HCT116 (cell line): ENCODE measurements around the gene RPL13A. TPM values are rescaled to one million over a fixed set of nuclear protein-coding genes. Genes with fewer than 3 reads are reported as not detected.

Experiments used
- ATAC-seq: fragments of 200-7000 bp; cut with Tn5 transposase; 2 replicates; pipeline ENCODE4 v1.9.1; 2020; ENCODE audit warnings: mild to moderate bottlenecking, moderate library complexity
- BruUV-seq: library from RNA; stranded (reverse); fragments of 400-500 nt; replicated peaks from 2 replicates; lab custom pipeline; 2021; lab: Mats Ljungman, UMichigan
- CTCF ChIA-PET: fragments of 300-600 bp; sonication (Branson Sonifier 250); formaldehyde crosslinking; loops from one replicate; lab custom pipeline; 2021; ENCODE audit warnings: antibody characterized with exemption; lab: Charles Lee
- POLR2A ChIA-PET: fragments of 300-600, 350-600 bp; sonication (Branson Sonifier 250); formaldehyde crosslinking; loops from one replicate; lab custom pipeline; 2021; ENCODE audit warnings: antibody characterized with exemption; lab: Charles Lee
- RAD21 ChIA-PET, 2 experiments: fragments of 300-600 bp; sonication (Branson Sonifier 250); formaldehyde crosslinking; loops; one replicate each; lab custom pipeline; 2023; ENCODE audit warnings: low total read pairs in 2 of 2; ENCODE audit not compliant: uncharacterized antibody in 2 of 2, unreplicated experiment in 2 of 2, low non-redundant PET in 1 of 2; lab: Charles Lee
- DNase-seq: peaks from one replicate; pipeline ENCODE4 v3.0.0-alpha.2; 2010; ENCODE audit warnings: low read depth, low spot score
- H2AFZ ChIP-seq: fragments of 200-600 bp; shearing (Covaris generic), sonication (generic); 2 replicates; pipeline ENCODE4 v1.6.1; 2017; ENCODE audit warnings: low read depth, mixed run types, mixed read lengths, antibody characterized with exemption, low read length; ENCODE audit not compliant: poor library complexity, severe bottlenecking
- H3K27ac ChIP-seq: 2 replicates; pipeline ENCODE4 v1.5.1; 2012; ENCODE audit warnings: low read depth, low read length
- H3K27me3 ChIP-seq: fragments of 200-600 bp; sonication (generic); 2 replicates; pipeline ENCODE4 v1.6.1; 2016; ENCODE audit warnings: mixed run types, low read length, mixed read lengths; ENCODE audit not compliant: insufficient read depth
- H3K36me3 ChIP-seq, 2 experiments: fragments of 200-500 bp in 1 of 2; fragments of 200-600 bp in 1 of 2; sonication (Bioruptor generic) in 1 of 2; sonication (generic) in 1 of 2; 2 replicates each; pipeline versions ENCODE4 v1.5.1 to v1.6.1; 2014 to 2016; ENCODE audit warnings: low read length in 2 of 2, inconsistent platforms in 1 of 2, mixed read lengths in 1 of 2, mixed run types in 1 of 2; ENCODE audit not compliant: insufficient read depth in 2 of 2, control insufficient read depth in 1 of 2
- H3K4me1 ChIP-seq, 2 experiments: fragments of 200-600 bp in 1 of 2; sonication (generic) in 1 of 2; 2 replicates each; pipeline versions ENCODE4 v1.5.1 to v1.6.1; 2012 to 2017; ENCODE audit warnings: low read length in 2 of 2, inconsistent platforms in 1 of 2, mild to moderate bottlenecking in 1 of 2, mixed read lengths in 1 of 2, mixed run types in 1 of 2, moderate library complexity in 1 of 2; ENCODE audit not compliant: insufficient read depth in 2 of 2, control insufficient read depth in 1 of 2
- H3K4me2 ChIP-seq: fragments of 200-600 bp; sonication (generic); 2 replicates; pipeline ENCODE4 v1.6.1; 2017; ENCODE audit warnings: mixed run types, low read length, mixed read lengths
- H3K4me3 ChIP-seq, 2 experiments: fragments of 200-600 bp in 1 of 2; sonication (generic) in 1 of 2; replicated peaks in 1 of 2; 2 replicates each; pipeline ENCODE4 v1.5.1; 2011 to 2016; ENCODE audit warnings: low read length in 2 of 2, control low read depth in 1 of 2, low read depth in 1 of 2, mild to moderate bottlenecking in 1 of 2, mixed read lengths in 1 of 2, mixed run types in 1 of 2
- H3K79me2 ChIP-seq: fragments of 200-600 bp; sonication (generic); 2 replicates; pipeline ENCODE4 v1.6.1; 2017; ENCODE audit warnings: mild to moderate bottlenecking, mixed run types, low read length, moderate library complexity, mixed read lengths; ENCODE audit not compliant: insufficient read depth
- H3K9ac ChIP-seq: fragments of 200-600 bp; sonication (generic); 2 replicates; pipeline ENCODE4 v1.6.1; 2016; ENCODE audit warnings: low read length, mixed read lengths
- H3K9me2 ChIP-seq: fragments of 200-600 bp; sonication (generic), shearing (Covaris generic); 2 replicates; pipeline ENCODE4 v1.6.1; 2017; ENCODE audit warnings: mixed run types, mild to moderate bottlenecking, moderate library complexity; ENCODE audit not compliant: insufficient read depth
- H3K9me3 ChIP-seq, 2 experiments: fragments of 200-500 bp in 1 of 2; fragments of 200-600 bp in 1 of 2; sonication (Bioruptor generic) in 1 of 2; sonication (generic) in 1 of 2; 2 replicates each; pipeline ENCODE4 v1.6.1; 2014 to 2017; ENCODE audit warnings: low read length in 2 of 2, mixed read lengths in 2 of 2, inconsistent platforms in 1 of 2, low read depth in 1 of 2, mild to moderate bottlenecking in 1 of 2, mixed run types in 1 of 2, moderate library complexity in 1 of 2; ENCODE audit not compliant: control insufficient read depth in 1 of 2, insufficient read depth in 1 of 2
- H4K20me1 ChIP-seq: fragments of 200-600 bp; sonication (generic), shearing (Covaris generic); 2 replicates; pipeline ENCODE4 v1.6.1; 2017; ENCODE audit warnings: mixed run types, mild to moderate bottlenecking, moderate library complexity; ENCODE audit not compliant: insufficient read depth
- EGR1 ChIP-seq: IDR thresholded peaks from 2 replicates; pipeline ENCODE4 v1.6.1; 2012; ENCODE audit warnings: low read depth
- ELF1 ChIP-seq: IDR thresholded peaks from 2 replicates; pipeline ENCODE4 v1.6.1; 2012; ENCODE audit warnings: low read depth, borderline replicate concordance
- EZH2 ChIP-seq: fragments of 200-600 bp; sonication (generic); IDR thresholded peaks from 2 replicates; pipeline ENCODE4 v1.6.1; 2017; ENCODE audit warnings: antibody characterized with exemption, mixed run types
- JUND ChIP-seq: IDR thresholded peaks from 2 replicates; pipeline ENCODE4 v1.6.1; 2012
- POLR2A ChIP-seq: IDR thresholded peaks from 2 replicates; pipeline ENCODE4 v1.7.0; 2011; ENCODE audit warnings: borderline replicate concordance; ENCODE audit not compliant: insufficient read depth, insufficient read length; ENCODE audit errors: extremely low read depth
- POLR2AphosphoS5 ChIP-seq: IDR thresholded peaks from 2 replicates; pipeline ENCODE4 v1.6.1; 2011; ENCODE audit warnings: mild to moderate bottlenecking, low read depth, low read length, moderate library complexity
- RAD21 ChIP-seq: IDR thresholded peaks from 2 replicates; pipeline ENCODE4 v1.6.1; 2012; ENCODE audit warnings: low read depth, mild to moderate bottlenecking
- SIN3A ChIP-seq: IDR thresholded peaks from 2 replicates; pipeline ENCODE4 v1.6.1; 2012; ENCODE audit warnings: low read depth
- TCF7L2 ChIP-seq: IDR thresholded peaks from 2 replicates; pipeline ENCODE4 v1.7.0; 2011; ENCODE audit warnings: borderline replicate concordance, inconsistent platforms; ENCODE audit not compliant: insufficient read depth, insufficient read length; ENCODE audit errors: extremely low read depth
- YY1 ChIP-seq: IDR thresholded peaks from 2 replicates; pipeline ENCODE4 v1.6.1; 2011; ENCODE audit warnings: low read length, low read depth, moderate library complexity, mild to moderate bottlenecking; ENCODE audit not compliant: insufficient replicate concordance; ENCODE audit errors: extremely low read depth
- ZFX ChIP-seq: fragments of 450-650 bp; IDR thresholded peaks from 2 replicates; pipeline ENCODE4 v1.6.1; 2017
- ZNF274 ChIP-seq: fragments of 200-500 bp; sonication (Bioruptor generic); IDR thresholded peaks from 2 replicates; pipeline ENCODE4 v1.6.1; 2014; ENCODE audit warnings: mild to moderate bottlenecking, low read depth, low read length, inconsistent platforms
- intact Hi-C: fragments of 100-400 bp; cut with micrococcal nuclease; formaldehyde crosslinking; loops from 2 replicates; pipeline ENCODE4 v1.10.0; 2022
- total RNA-seq: library from RNA; stranded (reverse); gene quantifications from one replicate; pipeline ENCODE4 v1.2.1, GENCODE V29; 2021; ENCODE audit not compliant: unreplicated experiment
- TF ChIP-seq, protein P1 (sequence below): IDR thresholded peaks from 2 replicates; pipeline ENCODE4 v1.6.1; 2011; ENCODE audit warnings: mild to moderate bottlenecking, low read length, moderate library complexity; ENCODE audit not compliant: insufficient replicate concordance; ENCODE audit errors: extremely low read depth
- TF ChIP-seq, protein P2 (sequence below): IDR thresholded peaks from 2 replicates; pipeline ENCODE4 v1.6.1; 2012
- TF ChIP-seq, protein P3 (sequence below): IDR thresholded peaks from 2 replicates; pipeline ENCODE4 v1.6.1; 2012; ENCODE audit warnings: low read depth

RPL13A gene
- total RNA-seq, 1 experiment from 2014 or later: 3,719 TPM

DNA sequence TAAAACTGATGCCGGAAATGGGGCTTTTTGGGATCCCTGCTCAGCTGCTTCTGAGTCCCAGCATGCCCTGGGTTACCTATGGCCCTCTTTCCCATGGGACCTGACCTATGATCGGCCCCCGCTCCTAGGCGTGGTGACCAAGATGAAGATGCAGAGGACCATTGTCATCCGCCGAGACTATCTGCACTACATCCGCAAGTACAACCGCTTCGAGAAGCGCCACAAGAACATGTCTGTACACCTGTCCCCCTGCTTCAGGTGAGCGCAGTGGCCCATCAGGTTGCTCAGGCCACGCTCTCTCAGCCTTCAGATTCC is 10.3 kb downstream of the RPL13A start:
- POLR2A ChIA-PET: no interaction called here
- H3K4me2 ChIP-seq: peak overlapping the region; percentile 85
- H3K9me3 ChIP-seq: no peaks in the 10 kb centered on the region
- CTCF ChIA-PET: no interaction called here
- H3K36me3 ChIP-seq: peaks cover 13 to 28% of the 10 kb centered on the region in 2 experiments
- H2AFZ ChIP-seq: no peak overlapping the region
- H3K4me3 ChIP-seq: peak overlapping the region; percentile 90 to 96
- peaks cover 14% of the 10 kb centered on the region; the same call in 1 of the 2 replicates for H4K20me1 ChIP-seq
- H3K9ac ChIP-seq: peak overlapping the region; percentile 99
- H3K9me2 ChIP-seq: no peaks in the 10 kb centered on the region
- peaks cover 33% of the 10 kb centered on the region for H3K79me2 ChIP-seq
- intact Hi-C loops: no loop called here
- RAD21 ChIA-PET: no interaction called here
- no peaks in the 10 kb centered on the region for H3K27me3 ChIP-seq
- DNase-seq (no peak), ATAC-seq (no peak)
- TF ChIP-seq, protein P1, sequence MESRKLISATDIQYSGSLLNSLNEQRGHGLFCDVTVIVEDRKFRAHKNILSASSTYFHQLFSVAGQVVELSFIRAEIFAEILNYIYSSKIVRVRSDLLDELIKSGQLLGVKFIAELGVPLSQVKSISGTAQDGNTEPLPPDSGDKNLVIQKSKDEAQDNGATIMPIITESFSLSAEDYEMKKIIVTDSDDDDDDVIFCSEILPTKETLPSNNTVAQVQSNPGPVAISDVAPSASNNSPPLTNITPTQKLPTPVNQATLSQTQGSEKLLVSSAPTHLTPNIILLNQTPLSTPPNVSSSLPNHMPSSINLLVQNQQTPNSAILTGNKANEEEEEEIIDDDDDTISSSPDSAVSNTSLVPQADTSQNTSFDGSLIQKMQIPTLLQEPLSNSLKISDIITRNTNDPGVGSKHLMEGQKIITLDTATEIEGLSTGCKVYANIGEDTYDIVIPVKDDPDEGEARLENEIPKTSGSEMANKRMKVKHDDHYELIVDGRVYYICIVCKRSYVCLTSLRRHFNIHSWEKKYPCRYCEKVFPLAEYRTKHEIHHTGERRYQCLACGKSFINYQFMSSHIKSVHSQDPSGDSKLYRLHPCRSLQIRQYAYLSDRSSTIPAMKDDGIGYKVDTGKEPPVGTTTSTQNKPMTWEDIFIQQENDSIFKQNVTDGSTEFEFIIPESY: no peak
- TF ChIP-seq ZNF274 (no peak), ELF1 (no peak), EGR1 (no peak), JUND (no peak), ZFX (no peak), RAD21 (no peak), EZH2 (no peak), TCF7L2 (no peak), SIN3A (no peak), YY1 (no peak), POLR2AphosphoS5 (no peak), POLR2A (no peak)
- TF ChIP-seq, protein P2, sequence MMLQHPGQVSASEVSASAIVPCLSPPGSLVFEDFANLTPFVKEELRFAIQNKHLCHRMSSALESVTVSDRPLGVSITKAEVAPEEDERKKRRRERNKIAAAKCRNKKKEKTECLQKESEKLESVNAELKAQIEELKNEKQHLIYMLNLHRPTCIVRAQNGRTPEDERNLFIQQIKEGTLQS: no peak
- TF ChIP-seq, protein P3, sequence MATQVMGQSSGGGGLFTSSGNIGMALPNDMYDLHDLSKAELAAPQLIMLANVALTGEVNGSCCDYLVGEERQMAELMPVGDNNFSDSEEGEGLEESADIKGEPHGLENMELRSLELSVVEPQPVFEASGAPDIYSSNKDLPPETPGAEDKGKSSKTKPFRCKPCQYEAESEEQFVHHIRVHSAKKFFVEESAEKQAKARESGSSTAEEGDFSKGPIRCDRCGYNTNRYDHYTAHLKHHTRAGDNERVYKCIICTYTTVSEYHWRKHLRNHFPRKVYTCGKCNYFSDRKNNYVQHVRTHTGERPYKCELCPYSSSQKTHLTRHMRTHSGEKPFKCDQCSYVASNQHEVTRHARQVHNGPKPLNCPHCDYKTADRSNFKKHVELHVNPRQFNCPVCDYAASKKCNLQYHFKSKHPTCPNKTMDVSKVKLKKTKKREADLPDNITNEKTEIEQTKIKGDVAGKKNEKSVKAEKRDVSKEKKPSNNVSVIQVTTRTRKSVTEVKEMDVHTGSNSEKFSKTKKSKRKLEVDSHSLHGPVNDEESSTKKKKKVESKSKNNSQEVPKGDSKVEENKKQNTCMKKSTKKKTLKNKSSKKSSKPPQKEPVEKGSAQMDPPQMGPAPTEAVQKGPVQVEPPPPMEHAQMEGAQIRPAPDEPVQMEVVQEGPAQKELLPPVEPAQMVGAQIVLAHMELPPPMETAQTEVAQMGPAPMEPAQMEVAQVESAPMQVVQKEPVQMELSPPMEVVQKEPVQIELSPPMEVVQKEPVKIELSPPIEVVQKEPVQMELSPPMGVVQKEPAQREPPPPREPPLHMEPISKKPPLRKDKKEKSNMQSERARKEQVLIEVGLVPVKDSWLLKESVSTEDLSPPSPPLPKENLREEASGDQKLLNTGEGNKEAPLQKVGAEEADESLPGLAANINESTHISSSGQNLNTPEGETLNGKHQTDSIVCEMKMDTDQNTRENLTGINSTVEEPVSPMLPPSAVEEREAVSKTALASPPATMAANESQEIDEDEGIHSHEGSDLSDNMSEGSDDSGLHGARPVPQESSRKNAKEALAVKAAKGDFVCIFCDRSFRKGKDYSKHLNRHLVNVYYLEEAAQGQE: no peak
- H3K27ac ChIP-seq: peak overlapping the region; percentile 86
- no TSS peak for BruUV-seq
- H3K4me1 ChIP-seq: peaks cover 13 to 57% of the 10 kb centered on the region in 2 experiments
